ENCODE measurements around the gene CFAP298.
"Not testable (repeated sequence)": the region's sequence is repeated elsewhere in the genome, so short reads cannot be mapped to it uniquely, and the experiment has no call there.

CFAP298 gene

GRCh38 chr21:32565856-32566465, 46.2 kb downstream of the CFAP298 start:
- no peak for DNase-seq

GRCh38 chr21:32562915-32563314, 49.3 kb downstream of the CFAP298 start:
- DNase-seq: no peak

GRCh38 chr21:32562426-32562825, 49.8 kb downstream of the CFAP298 start:
- no peak for DNase-seq

GRCh38 chr21:32561476-32561875, 50.7 kb downstream of the CFAP298 start:
- not testable (repeated sequence) for DNase-seq

GRCh38 chr21:32560896-32561295, 51.3 kb downstream of the CFAP298 start:
- DNase-seq: no peak

GRCh38 chr21:32559006-32559610, 53.1 kb downstream of the CFAP298 start:
- DNase-seq: no peak

- no peak for DNase-seq
Observed at GRCh38 chr21:32558106-32558505, 54.1 kb downstream of the CFAP298 start.

- DNase-seq: no peak
Observed at GRCh38 chr21:32554832-32555638, 57.1 kb downstream of the CFAP298 start.

- no peak for DNase-seq
Observed at GRCh38 chr21:32549886-32550285, 62.3 kb downstream of the CFAP298 start.

GRCh38 chr21:32549440-32549839, 62.7 kb downstream of the CFAP298 start:
- DNase-seq: no peak
